Endothelial cell of umbilical vein (primary cell): Measurements from ENCODE around the gene PRKG1.

ENCODE experiments used
- MYC ChIP-seq: IDR thresholded peaks from one replicate; pipeline ENCODE4 v1.6.1; 2011; ENCODE audit warnings: mild to moderate bottlenecking, low read depth, low read length
- POLR2A ChIP-seq: IDR thresholded peaks from 2 replicates; pipeline ENCODE4 v1.6.1; 2012; ENCODE audit warnings: low read depth, mild to moderate bottlenecking, control low read depth, low read length
- POLR2AphosphoS5 ChIP-seq: IDR thresholded peaks from 2 replicates; pipeline ENCODE4 v1.6.1; 2012; ENCODE audit warnings: low read depth, mild to moderate bottlenecking, control low read depth, low read length, moderate library complexity; ENCODE audit not compliant: insufficient read depth
- TF ChIP-seq, protein P1 (sequence below), 2 donors: IDR thresholded peaks; 1 replicate in 1 of 2; 2 replicates in 1 of 2; pipeline ENCODE4 v1.5.1; 2011; ENCODE audit warnings: low read length in 2 of 2, mild to moderate bottlenecking in 2 of 2, moderate library complexity in 2 of 2, control low read depth in 1 of 2, inconsistent platforms in 1 of 2, low read depth in 1 of 2; ENCODE audit not compliant: insufficient read depth in 1 of 2; ENCODE audit errors: extremely low read depth in 1 of 2
- TF ChIP-seq, protein P2 (sequence below): IDR thresholded peaks from 2 replicates; pipeline ENCODE4 v1.6.1; 2011; ENCODE audit not compliant: insufficient read depth, insufficient read length

DNA sequence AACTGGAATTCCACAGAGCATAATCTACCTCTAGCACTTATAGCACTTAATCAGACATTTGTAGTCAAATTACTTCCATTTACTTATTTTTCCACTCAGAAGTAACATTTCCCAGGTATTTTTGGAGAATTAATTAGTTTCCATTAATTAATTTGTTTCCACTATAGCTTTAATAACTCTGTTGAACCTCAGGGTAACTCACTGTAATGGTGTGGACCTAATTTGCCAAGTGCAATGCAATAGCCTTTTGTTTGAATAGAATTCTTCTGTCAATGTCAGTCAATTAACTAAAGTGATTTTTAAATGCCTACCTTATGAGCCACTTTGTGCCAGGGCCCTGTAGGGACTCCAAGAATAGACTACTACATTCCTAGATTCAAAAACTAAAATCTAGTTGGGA lies 509.7 kb downstream of the PRKG1 start:
- TF ChIP-seq, protein P1, sequence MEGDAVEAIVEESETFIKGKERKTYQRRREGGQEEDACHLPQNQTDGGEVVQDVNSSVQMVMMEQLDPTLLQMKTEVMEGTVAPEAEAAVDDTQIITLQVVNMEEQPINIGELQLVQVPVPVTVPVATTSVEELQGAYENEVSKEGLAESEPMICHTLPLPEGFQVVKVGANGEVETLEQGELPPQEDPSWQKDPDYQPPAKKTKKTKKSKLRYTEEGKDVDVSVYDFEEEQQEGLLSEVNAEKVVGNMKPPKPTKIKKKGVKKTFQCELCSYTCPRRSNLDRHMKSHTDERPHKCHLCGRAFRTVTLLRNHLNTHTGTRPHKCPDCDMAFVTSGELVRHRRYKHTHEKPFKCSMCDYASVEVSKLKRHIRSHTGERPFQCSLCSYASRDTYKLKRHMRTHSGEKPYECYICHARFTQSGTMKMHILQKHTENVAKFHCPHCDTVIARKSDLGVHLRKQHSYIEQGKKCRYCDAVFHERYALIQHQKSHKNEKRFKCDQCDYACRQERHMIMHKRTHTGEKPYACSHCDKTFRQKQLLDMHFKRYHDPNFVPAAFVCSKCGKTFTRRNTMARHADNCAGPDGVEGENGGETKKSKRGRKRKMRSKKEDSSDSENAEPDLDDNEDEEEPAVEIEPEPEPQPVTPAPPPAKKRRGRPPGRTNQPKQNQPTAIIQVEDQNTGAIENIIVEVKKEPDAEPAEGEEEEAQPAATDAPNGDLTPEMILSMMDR (IDR thresholded peaks at IDR 0.05; ENCODE audit: extremely low read depth in 1 of 2, insufficient read depth in 1 of 2, low read depth in 1 of 2, low read length in 2 of 2), result no peak
- TF ChIP-seq POLR2A (no peak), POLR2AphosphoS5 (no peak), MYC (no peak)
- TF ChIP-seq, protein P2, sequence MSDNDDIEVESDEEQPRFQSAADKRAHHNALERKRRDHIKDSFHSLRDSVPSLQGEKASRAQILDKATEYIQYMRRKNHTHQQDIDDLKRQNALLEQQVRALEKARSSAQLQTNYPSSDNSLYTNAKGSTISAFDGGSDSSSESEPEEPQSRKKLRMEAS, result no peak
